AG04449 (cell line): ENCODE results near the gene SEC31B.

Experiments used
- CTCF ChIA-PET: fragments of 350-600 bp; formaldehyde crosslinking; extraction: SDS; loops from one replicate; lab custom pipeline; 2021; ENCODE audit warnings: antibody characterized with exemption; lab: Yijun Ruan, JAX
- POLR2A ChIA-PET: fragments of 400-600, 350-600 bp; formaldehyde crosslinking; extraction: SDS; loops from one replicate; lab custom pipeline; 2020; ENCODE audit warnings: antibody characterized with exemption, inconsistent platforms; lab: Yijun Ruan, JAX
- DNase-seq: peaks from one replicate; pipeline ENCODE4 v3.0.0-alpha.2; 2010; ENCODE audit warnings: low read depth, low spot score
- H3K4me3 ChIP-seq: 2 replicates; pipeline ENCODE4 v1.5.1; 2011; ENCODE audit warnings: low read depth, mild to moderate bottlenecking, control low read depth, low read length
- CTCF ChIP-seq: IDR thresholded peaks from one replicate; pipeline ENCODE4 v1.5.1; 2011; ENCODE audit warnings: mild to moderate bottlenecking, moderate library complexity, low read length, control low read depth, inconsistent platforms; ENCODE audit not compliant: insufficient read depth; ENCODE audit errors: missing control alignments

SEC31B gene

DNA sequence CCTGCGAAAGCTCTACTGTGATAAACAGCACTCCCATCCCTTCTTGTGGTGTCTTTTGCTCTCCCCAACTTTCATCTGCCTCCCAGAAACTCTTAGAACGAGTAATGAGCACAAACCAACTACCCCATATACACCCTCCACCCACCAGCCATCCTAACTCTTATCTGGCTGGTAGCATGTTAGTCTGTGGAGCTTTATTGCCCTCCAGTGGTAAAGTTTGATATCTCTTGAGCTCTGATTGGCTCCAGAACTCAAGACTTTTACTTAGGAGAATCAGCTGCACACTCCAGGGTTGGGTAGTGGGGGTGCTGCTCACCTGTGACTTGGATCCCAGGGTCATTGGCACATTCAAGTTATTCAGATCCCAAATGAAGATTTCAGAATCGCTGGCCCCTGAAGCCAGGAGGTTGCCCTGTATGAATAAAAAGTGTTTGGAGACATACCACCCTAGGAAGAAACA is 10.9 kb downstream of the SEC31B start:
- TF ChIP-seq CTCF: peak; percentile 63
- ChIA-PET POLR2A (interaction anchor here (0.6 kb wide), 1 partner anchor 14 kb away, joined by 3 read pairs; no protein-coding TSS in a partner anchor), CTCF (interaction anchor here (0.9 to 27.2 kb wide), 32 partner anchors 11 to 823 kb away, joined by 3 to 555 read pairs (median 6); partner anchors contain the start of genes HIF1AN, PKD2L1, SCD and SEC31B)
- DNase-seq: no peak
- no peak overlapping the region for H3K4me3 ChIP-seq

DNA sequence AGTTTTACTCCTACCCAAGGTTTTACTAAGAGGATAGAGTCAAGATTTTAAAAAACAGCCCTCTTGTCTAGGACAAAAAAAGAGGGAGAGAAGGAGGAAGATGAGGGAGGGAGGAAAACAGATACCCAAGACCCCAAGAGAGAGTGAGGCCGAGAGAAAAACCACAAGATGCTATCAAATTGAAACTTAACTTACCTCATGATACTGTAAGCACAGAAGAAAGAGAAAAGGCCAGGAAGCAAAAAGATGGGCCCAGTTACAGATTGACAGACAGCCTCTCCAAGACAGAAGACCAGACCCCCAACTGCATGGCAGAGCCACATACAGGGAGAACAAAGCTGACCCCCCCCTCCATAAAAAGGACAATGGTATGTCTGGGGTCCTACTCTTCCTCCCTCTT is 11.4 kb downstream of the SEC31B start:
- CTCF ChIA-PET: interaction anchor here (1.0 to 27.2 kb wide), 30 partner anchors 11 to 823 kb away, joined by 3 to 555 read pairs (median 7); partner anchors contain the start of genes HIF1AN, PKD2L1, SCD and SEC31B
- no peak overlapping the region for H3K4me3 ChIP-seq
- POLR2A ChIA-PET: no interaction called here
- TF ChIP-seq CTCF: no peak
- DNase-seq: no peak

DNA sequence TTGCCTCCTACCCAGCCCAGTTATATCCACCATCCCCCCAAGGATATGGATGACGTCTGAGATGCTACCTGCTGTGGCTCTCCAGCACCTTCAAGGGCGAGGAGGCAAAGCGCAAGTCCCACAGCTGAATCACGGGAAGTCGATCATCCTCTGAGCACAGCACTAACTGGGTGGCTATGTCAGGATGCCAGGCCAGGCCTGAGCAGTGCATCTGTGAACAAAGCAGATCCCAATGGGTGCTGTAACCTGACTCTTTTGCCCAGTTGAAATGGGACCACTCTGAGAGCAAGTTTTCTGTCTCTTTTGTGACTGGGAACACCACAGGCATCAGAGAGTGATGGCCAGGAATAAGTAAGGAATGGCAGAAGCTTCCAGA is 12.3 kb downstream of the SEC31B start:
- no peak for DNase-seq
- POLR2A ChIA-PET: no interaction called here
- TF ChIP-seq CTCF: no peak
- CTCF ChIA-PET: interaction anchor here (0.6 to 27.2 kb wide), 16 partner anchors 8 to 372 kb away, joined by 3 to 555 read pairs (median 10); partner anchors contain the start of genes HIF1AN, PKD2L1, SCD and SEC31B
- H3K4me3 ChIP-seq: no peak overlapping the region

- H3K4me3 ChIP-seq: no peak overlapping the region
- no peak for TF ChIP-seq CTCF
- CTCF ChIA-PET: interaction anchor here (0.6 to 27.2 kb wide), 17 partner anchors 9 to 372 kb away, joined by 3 to 555 read pairs (median 9); partner anchors contain the start of genes HIF1AN, PKD2L1, SCD and SEC31B
- no peak for DNase-seq
- POLR2A ChIA-PET: no interaction called here
Measured at GRCh38 chr10:100506596-100507356, 12.9 kb downstream of the SEC31B start.

DNA sequence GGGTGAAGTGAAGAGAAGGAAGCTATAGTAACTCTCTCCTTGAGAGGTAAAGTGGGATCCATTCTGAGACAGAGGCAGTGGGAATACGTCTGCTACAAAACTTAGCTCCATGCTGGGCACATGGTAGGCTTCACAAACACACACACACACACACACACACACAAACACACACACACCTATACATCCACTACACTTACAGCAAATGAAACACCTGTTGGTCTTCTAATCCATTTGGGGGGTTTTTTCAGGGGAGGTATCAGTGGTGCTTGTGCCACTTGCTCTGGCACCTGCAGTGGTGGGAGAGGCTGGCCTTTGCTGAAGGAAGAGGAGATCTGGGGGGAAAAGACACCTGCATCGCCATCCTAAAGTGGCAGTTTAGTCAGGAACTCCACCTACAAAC is 14.5 kb downstream of the SEC31B start:
- ChIA-PET CTCF (interaction anchor here (1.3 to 27.2 kb wide), 8 partner anchors 8 to 373 kb away, joined by 5 to 555 read pairs (median 122); partner anchors contain the start of genes PKD2L1, SCD and SEC31B), POLR2A (interaction anchor here (0.6 to 1.3 kb wide), 3 partner anchors 23 to 71 kb away, joined by 3 to 4 read pairs (median 3); partner anchors contain the start of gene HIF1AN)
- H3K4me3 ChIP-seq: no peak overlapping the region
- DNase-seq: no peak
- no peak for TF ChIP-seq CTCF

- DNase-seq: no peak
- no peak for TF ChIP-seq CTCF
- CTCF ChIA-PET: interaction anchor here (1.3 to 27.2 kb wide), 6 partner anchors 16 to 201 kb away, joined by 4 to 555 read pairs (median 288); partner anchors contain the start of genes PKD2L1, SCD and SEC31B
- POLR2A ChIA-PET: interaction anchor here (1.2 to 1.3 kb wide), 2 partner anchors 22 to 131 kb away, joined by 3 to 4 read pairs; no protein-coding TSS in a partner anchor
- H3K4me3 ChIP-seq: no peak overlapping the region
Measured at GRCh38 chr10:100504096-100504495, 15.6 kb downstream of the SEC31B start.
